Measurements from ENCODE around the gene SLC5A6.
A peak's percentile ranks its signal among the peaks of the same experiment; 100 is the strongest.

SLC5A6 gene

DNA sequence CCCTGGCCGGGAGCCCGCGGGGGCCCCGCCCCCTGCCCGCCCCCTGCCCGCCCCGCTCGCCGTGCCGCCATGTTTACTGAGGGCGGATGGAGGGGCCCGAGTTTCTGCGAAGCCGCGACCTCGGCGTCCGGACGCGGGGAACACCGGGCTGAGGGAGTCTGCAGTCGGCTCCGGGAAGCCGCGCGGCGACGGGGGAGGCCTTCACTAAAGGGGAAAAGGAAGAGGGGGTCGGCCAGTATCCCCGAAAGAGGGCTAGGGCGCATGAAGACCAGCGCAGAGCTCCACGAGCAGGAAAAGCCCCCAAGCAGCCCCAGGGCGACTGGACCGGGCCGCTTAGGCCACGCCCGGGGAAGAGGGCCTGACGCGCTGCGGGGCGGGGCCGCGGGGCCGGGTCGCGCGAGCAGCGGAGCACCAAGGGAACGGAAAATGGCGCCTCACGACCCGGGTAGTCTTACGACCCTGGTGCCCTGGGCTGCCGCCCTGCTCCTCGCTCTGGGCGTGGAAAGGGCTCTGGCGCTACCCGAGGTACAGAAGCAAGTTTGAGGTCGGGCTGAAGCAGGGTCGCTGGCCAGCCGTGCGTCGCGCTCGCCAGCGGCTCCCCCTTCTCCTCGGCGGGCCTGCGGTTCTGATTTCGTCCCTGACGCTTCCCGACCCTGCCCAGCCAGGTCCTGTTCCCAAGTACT lies at the start of gene SLC5A6, which contains the start of gene ATRAID:
TSS of gene SLC5A6 (minus strand) at position 326 of the 683 bp plus-strand sequence. CDS start 4,618 bp downstream, outside the sequence.
TSS of gene ATRAID (plus strand) at position 99 of the 683 bp plus-strand sequence. CDS start at position 427, 328 bp downstream.
- DNase-seq (ENCODE audit: low read depth) = peak; percentile 70

DNA sequence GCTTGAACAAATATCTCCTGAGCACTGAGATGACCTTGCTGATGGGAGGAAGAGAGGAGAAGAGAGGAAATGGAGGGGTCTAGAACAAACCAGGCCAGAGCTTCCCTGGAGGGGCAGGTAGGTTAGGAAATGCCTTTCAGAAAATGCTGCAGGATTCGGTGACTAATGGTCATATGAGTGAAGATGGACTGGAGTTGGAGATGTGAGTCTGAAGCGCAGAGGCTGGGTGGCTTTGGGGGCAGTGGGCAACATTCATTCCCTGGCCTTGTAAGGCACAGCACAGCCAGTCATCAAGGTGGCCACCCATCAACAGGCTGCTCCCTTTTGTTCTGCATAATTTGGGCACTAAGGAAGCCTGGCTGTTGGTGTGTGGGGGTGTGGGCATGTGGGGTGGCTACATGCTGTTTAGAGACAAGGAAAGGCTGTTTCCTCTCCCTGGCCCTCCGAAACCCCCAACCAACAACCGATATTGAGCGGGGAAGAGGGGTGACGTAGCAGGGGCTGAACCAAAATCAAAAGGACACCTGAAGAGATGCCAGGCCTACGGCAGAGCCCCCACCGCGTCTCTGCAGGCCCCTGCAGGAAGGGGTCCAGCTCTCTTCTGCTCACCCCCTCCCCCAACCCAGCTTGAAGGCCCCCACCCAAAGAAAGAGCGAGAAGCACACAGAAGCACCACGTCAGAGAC lies 49.3 kb upstream of the SLC5A6 start:
- DNase-seq (ENCODE audit: low read depth) = no peak

GRCh38 chr2:27258051-27258450 lies 46.0 kb upstream of the SLC5A6 start:
- DNase-seq (ENCODE audit: low read depth) = no peak

- no peak for DNase-seq (ENCODE audit: low read depth)
Measured at GRCh38 chr2:27256855-27257454, 44.9 kb upstream of the SLC5A6 start.

DNA sequence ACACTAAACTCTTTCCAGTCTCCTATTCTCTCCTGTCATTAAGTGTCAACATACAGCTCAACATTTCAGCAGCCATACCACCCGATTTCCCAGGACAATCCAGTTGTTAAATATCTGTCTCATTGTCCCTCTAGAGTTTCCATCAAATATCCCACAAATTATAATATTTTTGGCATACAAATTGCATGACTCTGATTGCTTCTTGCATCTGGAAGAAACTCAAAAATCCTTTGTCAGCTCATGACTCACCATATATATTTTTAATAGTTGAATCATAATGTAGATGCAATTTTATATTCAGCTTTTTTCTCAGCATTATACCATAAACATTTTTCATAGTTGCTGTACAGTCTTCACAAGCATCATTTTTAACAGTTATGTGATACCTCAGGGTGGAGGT lies 43.6 kb upstream of the SLC5A6 start:
- no peak for DNase-seq (ENCODE audit: low read depth)

DNA sequence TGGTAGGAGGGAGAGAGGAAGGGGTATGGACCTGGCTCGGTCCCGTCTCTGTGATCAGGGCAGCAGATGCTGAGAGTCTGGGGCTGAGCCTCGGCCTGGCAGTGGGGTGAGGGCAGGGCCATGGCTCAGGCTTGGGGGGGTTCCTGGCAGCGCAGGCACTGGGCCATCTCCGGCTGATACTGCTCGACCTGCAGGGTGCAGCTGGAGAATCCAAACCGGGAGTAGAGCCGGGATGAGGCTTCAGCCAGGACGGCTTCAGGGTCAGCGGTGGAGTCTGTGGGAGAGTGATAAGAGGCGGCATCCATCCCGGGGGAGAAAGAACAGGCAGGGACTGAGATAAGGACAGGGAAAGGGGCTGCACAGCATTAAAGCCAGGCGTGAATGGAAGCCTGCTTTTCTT lies 43.1 kb upstream of the SLC5A6 start:
- no peak for DNase-seq (ENCODE audit: low read depth)

- DNase-seq (ENCODE audit: low read depth) = no peak
Measured at GRCh38 chr2:27251766-27252165, 39.7 kb upstream of the SLC5A6 start.

DNA sequence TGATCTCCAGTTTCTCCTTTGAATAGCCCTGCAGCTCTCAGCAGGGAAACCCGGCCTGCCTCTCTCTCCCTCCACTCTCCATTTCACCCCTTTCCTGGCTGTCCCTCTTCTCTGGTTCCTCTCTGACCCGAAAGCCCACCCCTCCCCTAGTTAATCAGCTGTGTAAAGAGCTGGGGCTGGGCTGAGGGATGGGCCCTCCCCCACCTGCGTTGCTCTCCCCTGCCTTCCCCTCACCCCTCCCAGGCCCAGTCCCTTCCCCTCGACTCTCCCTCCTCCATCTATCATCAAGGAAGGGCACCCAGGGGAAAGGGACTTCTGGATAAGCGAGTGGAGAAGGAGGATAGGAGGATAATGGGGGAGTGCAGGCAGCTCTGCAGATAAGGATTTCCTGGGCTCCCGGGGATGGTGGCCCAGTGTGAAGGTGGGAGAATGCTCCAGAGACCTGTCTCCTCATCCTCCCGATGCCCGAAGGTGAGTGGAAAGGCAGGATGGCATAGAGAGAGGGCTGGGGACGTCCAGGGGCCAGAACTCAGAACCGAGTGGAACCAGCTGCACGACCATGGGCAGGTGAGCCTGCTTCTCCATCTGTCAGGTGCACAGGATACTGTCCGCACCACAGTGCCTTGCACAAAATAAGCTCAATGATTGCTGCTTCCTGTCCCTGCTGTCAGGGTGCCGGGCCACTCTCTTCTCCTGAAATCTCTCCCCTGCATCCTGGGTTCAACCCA lies 38.7 kb upstream of the SLC5A6 start:
- no peak for DNase-seq (ENCODE audit: low read depth)

DNA sequence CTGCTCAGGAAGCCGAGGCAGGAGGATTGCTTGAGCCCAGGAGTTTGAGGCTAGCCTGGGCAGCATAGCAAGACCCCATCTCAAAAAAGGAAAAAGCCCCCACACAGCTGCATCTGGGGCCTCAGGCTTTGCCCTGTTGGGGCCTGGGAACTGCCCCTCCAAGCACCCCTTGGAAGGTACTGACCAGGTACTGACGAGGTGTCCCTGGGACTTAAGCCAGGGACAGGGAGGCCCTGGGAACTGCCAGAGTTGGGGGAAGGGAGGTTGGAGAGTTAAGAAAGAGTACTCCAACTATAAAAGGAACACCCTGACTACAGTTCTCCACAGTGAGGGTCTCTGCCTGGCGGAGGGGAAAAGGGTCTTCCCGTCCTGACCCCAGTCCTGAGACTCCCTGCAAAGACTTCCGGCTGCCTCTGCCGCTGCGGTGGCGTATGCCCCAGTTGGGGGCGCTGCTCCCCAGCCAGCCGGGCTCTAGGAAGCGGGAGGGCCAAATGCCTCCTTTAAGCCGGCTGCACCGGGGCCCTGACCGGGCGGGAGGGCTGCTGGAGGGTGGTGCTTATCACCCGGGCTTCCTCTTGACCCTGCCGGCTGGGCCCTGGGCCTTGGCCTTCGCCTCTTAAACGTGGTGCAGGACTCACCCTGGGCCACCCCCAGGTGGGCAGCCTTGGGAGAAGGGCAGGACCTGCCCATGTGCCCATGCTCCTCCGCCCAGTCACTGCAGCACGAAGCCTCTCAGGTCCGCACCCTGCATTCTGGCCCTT lies 38.0 kb upstream of the SLC5A6 start:
- DNase-seq (ENCODE audit: low read depth) = peak; percentile 19

GRCh38 chr2:27249159-27249890 lies 37.3 kb upstream of the SLC5A6 start:
- DNase-seq (ENCODE audit: low read depth) = no peak

DNA sequence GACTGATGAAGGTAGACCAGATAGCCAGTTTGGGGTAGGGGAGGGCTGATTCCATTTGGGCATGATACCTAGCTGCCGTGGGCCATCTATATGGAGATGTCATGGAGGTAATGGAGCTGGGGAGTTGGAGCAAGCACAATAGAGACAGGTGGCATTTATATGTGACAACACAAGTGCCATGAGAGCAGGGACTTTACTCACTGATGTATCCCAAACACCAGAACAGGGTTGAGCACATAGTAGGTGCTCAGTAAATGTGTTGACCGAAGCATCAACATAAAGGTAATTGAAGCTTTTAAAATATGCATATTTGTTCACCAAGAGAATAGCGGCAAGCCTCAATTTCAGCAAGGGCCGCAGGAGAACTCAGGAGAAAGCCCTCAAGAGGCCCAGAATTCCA lies 35.8 kb upstream of the SLC5A6 start:
- no peak for DNase-seq (ENCODE audit: low read depth)

- no peak for DNase-seq (ENCODE audit: low read depth)
Measured at GRCh38 chr2:27245626-27246025, 33.6 kb upstream of the SLC5A6 start.

GRCh38 chr2:27245116-27245515 lies 33.0 kb upstream of the SLC5A6 start:
- no peak for DNase-seq (ENCODE audit: low read depth)

DNA sequence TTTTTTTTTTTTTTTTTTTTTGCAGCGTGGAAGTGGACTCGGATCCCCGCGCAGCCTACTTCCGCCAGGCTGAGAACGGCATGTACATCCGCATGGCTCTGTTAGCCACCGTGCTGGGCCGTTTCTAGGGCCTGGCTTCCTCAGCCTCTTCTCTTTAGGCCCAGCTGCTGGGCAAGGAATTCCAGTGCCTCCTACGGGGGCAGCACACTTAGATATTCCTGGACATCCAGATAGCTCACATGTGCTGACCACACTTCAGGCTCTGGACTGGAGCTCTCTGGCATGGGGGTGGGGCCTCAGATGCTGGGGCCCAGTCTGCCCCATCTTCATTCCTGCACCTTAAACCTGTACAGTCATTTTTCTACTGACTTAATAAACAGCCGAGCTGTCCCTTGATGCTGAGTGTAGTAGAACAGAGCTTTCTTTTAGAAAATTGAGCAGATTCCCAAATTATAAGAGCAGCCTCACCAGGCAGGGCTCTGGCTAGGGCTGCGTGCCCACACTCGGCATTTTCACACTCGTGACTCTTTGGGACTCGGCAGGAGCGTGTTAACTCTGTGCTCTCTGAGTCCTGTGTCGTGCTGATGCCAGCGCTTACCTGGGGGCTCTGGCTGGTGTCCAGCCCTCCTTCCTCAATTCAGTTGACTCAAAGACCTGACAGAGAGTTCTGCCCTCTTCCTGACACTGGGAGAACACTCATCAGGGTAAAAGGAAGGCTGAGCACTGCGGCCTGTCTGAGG lies 31.5 kb upstream of the SLC5A6 start:
- DNase-seq (ENCODE audit: low read depth) = no peak

GRCh38 chr2:27242614-27242951 lies 30.5 kb upstream of the SLC5A6 start:
- no peak for DNase-seq (ENCODE audit: low read depth)

- DNase-seq (ENCODE audit: low read depth) = no peak
Measured at GRCh38 chr2:27241761-27242613, 29.9 kb upstream of the SLC5A6 start.

DNA sequence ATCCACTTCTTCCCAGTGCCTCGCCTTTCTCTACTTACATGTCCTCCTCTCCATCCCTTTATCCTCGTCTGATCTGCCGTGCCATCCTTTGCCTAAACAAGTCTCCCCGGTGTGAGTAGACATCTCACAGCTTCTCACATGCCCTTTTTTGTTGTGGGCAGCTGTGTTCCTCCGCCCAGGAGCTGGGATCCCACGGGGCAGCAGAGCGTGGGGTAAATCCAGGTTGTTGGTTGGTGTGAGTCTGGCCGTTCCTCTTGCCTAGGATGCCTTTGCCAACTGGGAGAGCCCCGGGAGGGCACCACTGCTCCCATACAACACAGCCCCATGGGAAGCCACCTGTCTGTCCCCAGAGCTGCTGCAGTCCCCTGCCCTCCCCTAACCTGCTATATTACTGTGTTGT lies 28.3 kb upstream of the SLC5A6 start:
- no peak for DNase-seq (ENCODE audit: low read depth)

DNA sequence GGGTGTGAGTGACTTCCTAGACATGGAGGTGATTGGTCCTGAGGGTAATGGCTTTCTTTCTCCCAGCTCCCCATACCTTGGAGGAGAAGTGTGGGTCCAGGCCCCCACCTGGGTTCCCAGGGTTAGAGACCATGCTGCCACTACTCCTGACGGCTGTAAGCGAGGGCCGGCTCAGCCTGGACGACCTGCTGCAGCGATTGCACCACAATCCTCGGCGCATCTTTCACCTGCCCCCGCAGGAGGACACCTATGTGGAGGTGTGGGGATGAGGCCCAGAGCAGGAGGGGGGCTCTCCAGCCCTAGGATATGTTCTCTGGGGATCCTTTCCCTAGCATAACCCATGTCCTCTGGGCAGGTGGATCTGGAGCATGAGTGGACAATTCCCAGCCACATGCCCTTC lies 26.9 kb upstream of the SLC5A6 start:
- no peak for DNase-seq (ENCODE audit: low read depth)

DNA sequence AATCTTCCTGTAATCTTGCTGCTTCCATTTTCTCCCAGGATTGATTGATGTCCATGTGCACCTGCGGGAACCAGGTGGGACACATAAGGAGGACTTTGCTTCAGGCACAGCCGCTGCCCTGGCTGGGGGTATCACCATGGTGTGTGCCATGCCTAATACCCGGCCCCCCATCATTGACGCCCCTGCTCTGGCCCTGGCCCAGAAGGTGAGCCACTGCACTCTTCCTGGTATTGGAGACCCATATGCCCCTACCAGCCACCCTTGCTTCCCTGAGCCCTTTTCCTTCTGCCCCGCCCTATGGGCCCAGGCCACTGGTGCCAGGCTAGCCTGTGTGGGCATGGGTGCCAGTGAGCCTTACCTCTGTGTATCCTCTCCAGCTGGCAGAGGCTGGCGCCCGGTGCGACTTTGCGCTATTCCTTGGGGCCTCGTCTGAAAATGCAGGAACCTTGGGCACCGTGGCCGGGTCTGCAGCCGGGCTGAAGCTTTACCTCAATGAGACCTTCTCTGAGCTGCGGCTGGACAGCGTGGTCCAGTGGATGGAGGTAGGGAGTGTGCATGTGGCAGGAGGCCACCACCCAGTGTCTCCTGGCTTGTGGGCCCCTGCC lies 25.4 kb upstream of the SLC5A6 start:
- no peak for DNase-seq (ENCODE audit: low read depth)
